B cell (primary cell): ENCODE results near the gene SUMO2. TPM values are rescaled to one million over a fixed set of nuclear protein-coding genes. Genes with fewer than 3 reads are reported as not detected.
"Not testable (repeated sequence)": the region's sequence is repeated elsewhere in the genome, so short reads cannot be mapped to it uniquely, and the experiment has no call there.

Experiments used
- ATAC-seq: fragments of 200-7000 bp; cut with Tn5 transposase; one replicate; pipeline ENCODE4 v1.10.0; 2021; ENCODE audit warnings: low read depth, mild to moderate bottlenecking, moderate number of reproducible peaks, moderate library complexity
- CTCF ChIA-PET: fragments of 350-600 bp; sonication (Branson Sonifier 250); formaldehyde crosslinking; loops from one replicate; lab custom pipeline; 2021; ENCODE audit warnings: antibody characterized with exemption, inconsistent platforms; lab: Charles Lee
- POLR2A ChIA-PET: fragments of 350-600 bp; sonication (Branson Sonifier 250); formaldehyde crosslinking; loops from one replicate; lab custom pipeline; 2021; ENCODE audit warnings: antibody characterized with exemption; lab: Charles Lee
- DNase-seq: peaks from one replicate; pipeline ENCODE4 v3.0.0; 2013
- H2AFZ ChIP-seq: 2 replicates; pipeline ENCODE4 v1.6.1; 2012; ENCODE audit warnings: mild to moderate bottlenecking, low read depth, low read length; ENCODE audit not compliant: insufficient read depth, poor library complexity, severe bottlenecking
- H3K27ac ChIP-seq, 2 donors: 1 replicate in 1 of 2; 2 replicates in 1 of 2; pipeline ENCODE4 v1.5.1; 2012 to 2013; ENCODE audit warnings: low read length in 2 of 2, mild to moderate bottlenecking in 2 of 2, moderate library complexity in 1 of 2
- H3K27me3 ChIP-seq, 4 experiments: fragments of 200-600 bp in 1 of 4; sonication (generic) in 1 of 4; replicated peaks in 1 of 4; 1 replicate in 2 of 4; 2 replicates in 2 of 4; pipeline versions ENCODE4 v1.6.1 to v1.7.0; 2013 to 2016; ENCODE audit warnings: low read length in 3 of 4, mild to moderate bottlenecking in 2 of 4, mixed read lengths in 1 of 4, moderate library complexity in 1 of 4; ENCODE audit not compliant: insufficient read depth in 4 of 4, control insufficient read depth in 3 of 4; ENCODE audit errors: control extremely low read depth in 1 of 4
- H3K36me3 ChIP-seq, 2 experiments: replicated peaks in 1 of 2; 1 replicate in 1 of 2; 2 replicates in 1 of 2; pipeline versions ENCODE4 v1.6.1 to v1.7.1; 2013; ENCODE audit warnings: low read length in 1 of 2; ENCODE audit not compliant: insufficient read depth in 2 of 2, control insufficient read depth in 1 of 2; ENCODE audit errors: control extremely low read depth in 1 of 2, extremely low read depth in 1 of 2
- H3K4me1 ChIP-seq, 2 donors: fragments of 200-600 bp in 1 of 2; sonication (generic) in 1 of 2; 1 replicate in 1 of 2; 2 replicates in 1 of 2; pipeline versions ENCODE4 v1.5.1 to v1.6.1; 2013 to 2017; ENCODE audit warnings: low read length in 2 of 2; ENCODE audit not compliant: control insufficient read depth in 2 of 2, insufficient read depth in 2 of 2
- H3K4me2 ChIP-seq: replicated peaks from 2 replicates; pipeline ENCODE3; 2012; ENCODE audit warnings: mild to moderate bottlenecking, low read depth, low read length; ENCODE audit not compliant: poor library complexity, severe bottlenecking
- H3K4me3 ChIP-seq, 5 experiments: fragments of 200-600 bp in 1 of 5; sonication (generic) in 1 of 5; 1 replicate in 3 of 5; 2 replicates in 2 of 5; pipeline versions ENCODE4 v1.5.1 to v1.7.0; 2011 to 2016; ENCODE audit warnings: low read length in 4 of 5, mild to moderate bottlenecking in 4 of 5, low read depth in 2 of 5, control low read depth in 1 of 5, moderate library complexity in 1 of 5; ENCODE audit not compliant: insufficient read depth in 1 of 5; ENCODE audit errors: control extremely low read depth in 1 of 5, extremely low read depth in 1 of 5
- H3K79me2 ChIP-seq: fragments of 200-600 bp; sonication (generic); one replicate; pipeline ENCODE4 v1.6.0; 2016; ENCODE audit warnings: low read length; ENCODE audit not compliant: control insufficient read depth, insufficient read depth
- H3K9ac ChIP-seq: fragments of 200-600 bp; sonication (generic); 2 replicates; pipeline ENCODE4 v1.6.1; 2017; ENCODE audit warnings: mild to moderate bottlenecking, low read length, moderate library complexity
- H3K9me3 ChIP-seq, 3 donors: one replicate each; pipeline versions ENCODE4 v1.6.1 to v1.7.1; 2013; ENCODE audit warnings: low read length in 2 of 3; ENCODE audit not compliant: control insufficient read depth in 2 of 3, insufficient read depth in 1 of 3; ENCODE audit errors: control extremely low read depth in 1 of 3
- H4K20me1 ChIP-seq: 2 replicates; pipeline ENCODE4 v1.6.0; 2012; ENCODE audit warnings: mild to moderate bottlenecking, low read length; ENCODE audit not compliant: insufficient read depth, control insufficient read depth, poor library complexity, severe bottlenecking
- H3K27ac Mint-ChIP-seq: one replicate; pipeline ENCODE4 v1.8.0; 2021; ENCODE audit warnings: mixed read lengths
- H3K27me3 Mint-ChIP-seq: one replicate; pipeline ENCODE4 v1.8.0; 2021; ENCODE audit warnings: mixed read lengths
- H3K4me1 Mint-ChIP-seq: one replicate; pipeline ENCODE4 v1.8.0; 2021; ENCODE audit warnings: mixed read lengths
- H3K4me3 Mint-ChIP-seq: one replicate; pipeline ENCODE4 v1.8.0; 2021; ENCODE audit warnings: mixed read lengths
- H3K9me3 Mint-ChIP-seq: one replicate; pipeline ENCODE4 v1.8.0; 2022; ENCODE audit warnings: mixed read lengths; ENCODE audit not compliant: insufficient read depth
- EZH2 ChIP-seq: IDR thresholded peaks from 2 replicates; pipeline ENCODE4 v1.6.1; 2012; ENCODE audit warnings: borderline replicate concordance, low read depth, mild to moderate bottlenecking, moderate library complexity, low read length; ENCODE audit not compliant: insufficient read depth, poor library complexity, severe bottlenecking
- WGBS: methylation state at CpG from one replicate; pipeline ENCODE4 v1.1.5; 2013; ENCODE audit warnings: missing lambda C conversion rate; ENCODE audit not compliant: insufficient coverage; 5-methylcytosine and 5-hydroxymethylcytosine counted together
- intact Hi-C: fragments of 100-400 bp; cut with micrococcal nuclease; formaldehyde crosslinking; loops from one replicate; pipeline ENCODE4 v1.10.0; 2022
- polyA plus RNA-seq: library from polyadenylated mRNA; depleted of rRNA; stranded (reverse); fragments of >200 nt; gene quantifications from 2 replicates; pipeline ENCODE4 v1.2.3, GENCODE V29; 2012
- total RNA-seq, 2 donors: library from RNA; stranded (reverse); fragments of 120-200 nt in 1 of 2; gene quantifications; 1 replicate in 1 of 2; 2 replicates in 1 of 2; pipeline versions ENCODE4 v1.2.3 to v1.2.4, GENCODE V29; 2013 to 2022
- TF ChIP-seq, protein P1 (sequence below): fragments of 200-600 bp; IDR thresholded peaks from one replicate; pipeline ENCODE4 v1.8.0; 2022; ENCODE audit warnings: antibody characterized with exemption, mild to moderate bottlenecking

SUMO2 gene
- total and polyA plus RNA-seq, 2 donors (not counting 1 experiment from before 2014, with no cell fraction given): 35.1 to 229 TPM

- Histone ChIP-seq H3K4me2 (no peak overlapping the region), H3K27me3 (no peaks in the 10 kb centered on the region), H4K20me1 (peaks cover 6% of the 10 kb centered on the region), H3K9me3 (no peaks in the 10 kb centered on the region), H3K36me3 (peaks cover 0 to 5% of the 10 kb centered on the region in 2 experiments), H3K27ac (no peak overlapping the region), H3K79me2 (peaks cover 7% of the 10 kb centered on the region), H3K4me3 (no peak overlapping the region), H3K9ac (no peak overlapping the region), H2AFZ (no peak overlapping the region), H3K4me1 (peaks cover 10 to 17% of the 10 kb centered on the region in 2 donors)
- H3K4me1 Mint-ChIP-seq: peaks cover 18% of the 10 kb centered on the region
- 100% methylated on average over 2 of the region's 5 CpGs for WGBS
- H3K27ac Mint-ChIP-seq: peak overlapping the region; percentile 63
- no peak for TF ChIP-seq EZH2
- TF ChIP-seq, protein P1, sequence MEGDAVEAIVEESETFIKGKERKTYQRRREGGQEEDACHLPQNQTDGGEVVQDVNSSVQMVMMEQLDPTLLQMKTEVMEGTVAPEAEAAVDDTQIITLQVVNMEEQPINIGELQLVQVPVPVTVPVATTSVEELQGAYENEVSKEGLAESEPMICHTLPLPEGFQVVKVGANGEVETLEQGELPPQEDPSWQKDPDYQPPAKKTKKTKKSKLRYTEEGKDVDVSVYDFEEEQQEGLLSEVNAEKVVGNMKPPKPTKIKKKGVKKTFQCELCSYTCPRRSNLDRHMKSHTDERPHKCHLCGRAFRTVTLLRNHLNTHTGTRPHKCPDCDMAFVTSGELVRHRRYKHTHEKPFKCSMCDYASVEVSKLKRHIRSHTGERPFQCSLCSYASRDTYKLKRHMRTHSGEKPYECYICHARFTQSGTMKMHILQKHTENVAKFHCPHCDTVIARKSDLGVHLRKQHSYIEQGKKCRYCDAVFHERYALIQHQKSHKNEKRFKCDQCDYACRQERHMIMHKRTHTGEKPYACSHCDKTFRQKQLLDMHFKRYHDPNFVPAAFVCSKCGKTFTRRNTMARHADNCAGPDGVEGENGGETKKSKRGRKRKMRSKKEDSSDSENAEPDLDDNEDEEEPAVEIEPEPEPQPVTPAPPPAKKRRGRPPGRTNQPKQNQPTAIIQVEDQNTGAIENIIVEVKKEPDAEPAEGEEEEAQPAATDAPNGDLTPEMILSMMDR: no peak
- no peaks in the 10 kb centered on the region for H3K9me3 Mint-ChIP-seq
- POLR2A ChIA-PET: interaction anchor here (1.1 kb wide), 1 partner anchor 66 kb away, joined by 3 read pairs; no protein-coding TSS in a partner anchor
- no peak for DNase-seq
- CTCF ChIA-PET: no interaction called here
- no peaks in the 10 kb centered on the region for H3K27me3 Mint-ChIP-seq
- no peak for ATAC-seq
- intact Hi-C loops: no loop called here
- no peak overlapping the region for H3K4me3 Mint-ChIP-seq
Measured at GRCh38 chr17:75135452-75135851, 47.3 kb downstream of the SUMO2 start.

DNA sequence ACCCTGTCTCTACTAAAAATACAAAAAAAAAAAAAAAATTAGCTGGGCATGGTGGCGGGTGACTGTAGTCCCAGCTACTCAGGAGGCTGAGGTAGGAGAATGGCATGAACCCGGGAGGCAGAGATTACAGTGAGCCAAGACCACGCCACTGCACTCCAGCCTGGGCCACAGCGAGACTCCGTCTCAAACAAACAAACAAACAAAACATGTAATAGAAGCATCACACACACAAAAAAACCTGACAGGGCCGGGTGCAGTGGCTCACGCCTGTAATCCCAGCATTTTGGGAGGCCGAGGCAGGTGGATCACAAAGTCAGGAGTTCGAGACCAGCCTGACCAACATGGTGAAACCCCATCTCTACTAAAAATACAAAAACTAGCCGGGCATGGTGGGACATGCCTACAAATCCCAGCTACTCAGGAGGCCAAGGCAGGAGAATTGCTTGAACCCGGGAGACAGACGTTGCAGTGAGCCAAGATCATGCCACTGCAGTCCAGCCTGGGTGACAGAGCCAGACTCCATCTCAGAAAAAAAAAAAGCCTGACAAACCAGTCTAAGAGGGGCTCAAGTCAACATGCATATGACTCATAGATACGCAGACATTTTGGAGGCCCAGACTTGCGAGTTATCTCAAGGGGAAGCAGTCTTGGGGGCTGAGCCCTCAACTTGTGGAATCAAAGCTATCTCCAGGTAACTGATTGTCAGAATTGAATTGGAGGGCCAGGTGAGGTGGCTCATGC is 49.0 kb downstream of the SUMO2 start:
- H3K27me3 ChIP-seq, H3K27me3 Mint-ChIP-seq, H3K79me2 ChIP-seq, H3K4me2 ChIP-seq, H3K9me3 Mint-ChIP-seq, intact Hi-C loops, H3K4me3 ChIP-seq, H3K27ac ChIP-seq, H3K9me3 ChIP-seq, H2AFZ ChIP-seq, H3K4me3 Mint-ChIP-seq, ATAC-seq, DNase-seq, H3K9ac ChIP-seq: not testable (repeated sequence)
- H3K27ac Mint-ChIP-seq: peak overlapping the region; percentile 67
- H3K36me3 ChIP-seq: peaks cover 0 to 18% of the 10 kb centered on the region in 2 experiments
- peaks cover 24% of the 10 kb centered on the region for H3K4me1 Mint-ChIP-seq
- CTCF ChIA-PET: interaction anchor here (13.4 kb wide), 1 partner anchor 20 kb away, joined by 262 read pairs; the partner anchor contains the start of gene ARMC7
- peaks cover 20% of the 10 kb centered on the region for H4K20me1 ChIP-seq
- 96% methylated on average over 9 of the region's 14 CpGs for WGBS
- H3K4me1 ChIP-seq: peaks cover 11 to 23% of the 10 kb centered on the region in 2 donors
- POLR2A ChIA-PET: interaction anchor here (0.7 kb wide), 1 partner anchor 17 kb away, joined by 3 read pairs; no protein-coding TSS in a partner anchor
